Immature natural killer cell (primary cell): ENCODE data around the gene SPTBN1. TPM values are rescaled to one million over a fixed set of nuclear protein-coding genes. Genes with fewer than 3 reads are reported as not detected.
A peak's percentile ranks its signal among the peaks of the same experiment; 100 is the strongest.

Experiments used
- DNase-seq, 3 donors: peaks; one replicate each; pipeline ENCODE4 v3.0.0; 2022; ENCODE audit warnings: mixed read lengths in 1 of 3
- H3K27ac Mint-ChIP-seq, 6 donors: one replicate each; pipeline ENCODE4 v1.8.0; 2020; ENCODE audit warnings: mixed read lengths in 6 of 6, mild to moderate bottlenecking in 5 of 6, inconsistent platforms in 4 of 6, moderate library complexity in 3 of 6
- H3K27me3 Mint-ChIP-seq, 3 donors: one replicate each; pipeline ENCODE4 v1.8.0; 2020 to 2021; ENCODE audit warnings: low read depth in 3 of 3, mild to moderate bottlenecking in 3 of 3, mixed read lengths in 3 of 3, moderate library complexity in 3 of 3, inconsistent platforms in 1 of 3
- H3K36me3 Mint-ChIP-seq, 3 donors: one replicate each; pipeline ENCODE4 v1.8.0; 2020; ENCODE audit warnings: mixed read lengths in 3 of 3, inconsistent platforms in 2 of 3, mild to moderate bottlenecking in 2 of 3
- H3K4me1 Mint-ChIP-seq, 2 donors: one replicate each; pipeline ENCODE4 v1.8.0; 2020; ENCODE audit warnings: inconsistent platforms in 2 of 2, mild to moderate bottlenecking in 2 of 2, mixed read lengths in 2 of 2, moderate library complexity in 1 of 2
- H3K4me3 Mint-ChIP-seq, 5 donors: one replicate each; pipeline ENCODE4 v1.8.0; 2020; ENCODE audit warnings: mild to moderate bottlenecking in 5 of 5, mixed read lengths in 5 of 5, inconsistent platforms in 3 of 5, moderate library complexity in 3 of 5
- H3K9me3 Mint-ChIP-seq, 6 donors: one replicate each; pipeline ENCODE4 v1.8.0; 2020; ENCODE audit warnings: mild to moderate bottlenecking in 6 of 6, mixed read lengths in 6 of 6, inconsistent platforms in 4 of 6, moderate library complexity in 3 of 6
- polyA plus RNA-seq, 3 donors: library from polyadenylated mRNA; unstranded; fragments of 300-500 nt; fragmentation: Illumina TruSeq; gene quantifications; one replicate each; pipeline ENCODE4 v1.2.3, GENCODE V29; 2021

The SPTBN1 gene
- polyA plus RNA-seq, 3 donors from 2014 or later: 0.41 to 57.5 (median 7.7) TPM

GRCh38 chr2:54539683-54540082 is 83.6 kb downstream of the SPTBN1 start:
- Mint-ChIP-seq H3K36me3 (no peaks in the 10 kb centered on the region), H3K27me3 (peaks cover 2 to 5% (median 4%) of the 10 kb centered on the region in 3 donors), H3K4me1 (no peaks in the 10 kb centered on the region), H3K9me3 (no peaks in the 10 kb centered on the region), H3K27ac (no peak overlapping the region), H3K4me3 (no peak overlapping the region)
- no peak for DNase-seq

- no peaks in the 10 kb centered on the region for H3K36me3 Mint-ChIP-seq
- no peak for DNase-seq
- H3K4me3 Mint-ChIP-seq: no peak overlapping the region
- no peaks in the 10 kb centered on the region for H3K9me3 Mint-ChIP-seq
- H3K4me1 Mint-ChIP-seq: no peaks in the 10 kb centered on the region
- H3K27me3 Mint-ChIP-seq: peaks cover 2 to 5% (median 2%) of the 10 kb centered on the region in 3 donors
- H3K27ac Mint-ChIP-seq: no peak overlapping the region
Measured at GRCh38 chr2:54540194-54540593, 84.1 kb downstream of the SPTBN1 start.

DNA sequence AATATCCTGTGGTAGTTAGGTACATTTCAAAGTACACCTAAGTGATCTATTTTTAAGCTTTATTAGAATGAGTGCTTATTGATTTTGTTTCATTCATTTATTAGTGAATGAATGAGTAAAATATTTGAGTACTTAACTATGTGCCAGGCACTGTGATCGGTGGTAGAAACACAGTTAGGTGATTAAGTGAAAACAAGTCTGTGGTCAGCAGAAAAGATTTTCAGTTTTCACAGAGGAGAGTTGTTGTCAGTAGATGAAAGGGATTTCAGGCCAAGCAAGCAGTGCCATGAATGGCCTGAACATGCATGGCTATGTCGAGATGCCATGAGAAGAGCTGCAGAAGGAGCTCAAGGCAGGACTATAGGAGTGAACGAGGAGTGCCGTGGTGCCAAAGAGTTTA is 85.9 kb downstream of the SPTBN1 start:
- Mint-ChIP-seq H3K4me1 (no peaks in the 10 kb centered on the region), H3K27ac (no peak overlapping the region), H3K36me3 (no peaks in the 10 kb centered on the region), H3K27me3 (peaks cover 2 to 5% (median 2%) of the 10 kb centered on the region in 3 donors), H3K9me3 (no peaks in the 10 kb centered on the region), H3K4me3 (no peak overlapping the region)
- DNase-seq: no peak

DNA sequence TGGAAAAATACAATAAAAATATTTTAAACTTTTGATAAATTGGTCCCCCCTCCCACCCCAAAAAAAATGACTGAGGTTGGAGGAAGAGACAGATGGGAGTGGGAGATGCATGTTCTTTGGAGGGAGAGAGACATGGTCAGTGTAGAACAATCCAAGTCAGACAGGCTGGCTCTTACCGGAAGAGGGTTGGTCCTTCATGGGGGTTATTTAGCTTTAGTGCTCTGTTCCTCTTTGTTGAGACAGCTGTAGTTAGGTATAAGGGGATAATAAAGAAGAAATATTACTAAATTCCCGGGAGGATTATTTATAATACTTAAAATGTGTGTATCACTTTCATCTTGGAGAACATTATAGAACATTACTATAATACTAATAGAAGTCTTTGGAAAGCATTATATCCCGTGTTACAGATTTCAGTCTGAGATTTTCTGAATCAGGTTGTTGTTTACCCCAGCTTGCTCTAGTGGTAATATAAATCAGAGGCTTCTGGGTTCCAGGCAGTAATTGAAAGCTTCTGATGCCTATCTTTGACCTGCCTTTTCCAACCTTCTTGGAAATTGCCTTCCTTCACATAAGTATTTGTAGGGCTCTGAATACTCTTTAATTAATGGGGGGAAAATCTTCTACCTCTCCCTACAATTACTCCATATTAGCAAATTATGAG is 87.7 kb downstream of the SPTBN1 start:
- peaks cover under 1 to 3% (median 2%) of the 10 kb centered on the region in 3 donors for H3K27me3 Mint-ChIP-seq
- no peaks in the 10 kb centered on the region for H3K36me3 Mint-ChIP-seq
- DNase-seq: no peak
- no peak overlapping the region for H3K27ac Mint-ChIP-seq
- no peaks in the 10 kb centered on the region for H3K4me1 Mint-ChIP-seq
- no peaks in the 10 kb centered on the region for H3K9me3 Mint-ChIP-seq
- no peak overlapping the region for H3K4me3 Mint-ChIP-seq

DNA sequence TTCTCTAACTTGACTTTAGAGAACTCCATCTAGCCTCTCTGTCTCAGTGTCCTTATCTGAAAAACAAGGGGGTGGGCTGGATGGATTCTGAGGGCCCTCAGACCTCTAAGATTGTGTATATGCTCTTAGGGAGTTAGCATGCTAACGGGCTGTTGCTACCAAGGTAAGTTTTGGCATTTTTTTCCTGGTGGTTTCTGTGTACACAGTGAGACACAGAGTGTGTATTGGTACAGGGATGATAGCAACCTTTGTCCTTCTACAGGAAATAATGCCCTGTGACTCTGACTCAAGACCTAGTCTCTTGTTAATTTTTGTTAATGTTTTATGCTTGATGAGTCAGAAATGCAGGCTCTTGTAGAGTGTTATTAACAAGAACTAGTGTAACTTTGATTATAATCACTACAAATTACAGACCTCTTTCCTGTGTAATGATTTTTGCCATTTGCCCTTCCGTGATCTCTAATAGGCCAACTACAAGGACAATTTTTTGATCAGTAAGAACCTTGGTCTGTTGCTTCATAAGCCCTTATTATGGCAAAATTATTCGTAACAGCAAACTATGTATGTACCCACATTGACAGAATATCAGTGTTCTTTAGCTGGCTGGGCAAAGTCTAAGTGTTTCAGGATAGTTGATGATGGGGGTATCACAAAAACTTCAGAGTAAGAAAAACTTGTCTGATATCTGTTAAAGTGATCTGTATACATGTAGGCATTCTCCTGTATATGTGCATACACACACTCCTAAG is 89.7 kb downstream of the SPTBN1 start:
- DNase-seq: no peak
- H3K9me3 Mint-ChIP-seq: no peaks in the 10 kb centered on the region
- H3K4me1 Mint-ChIP-seq: no peaks in the 10 kb centered on the region
- no peak overlapping the region for H3K27ac Mint-ChIP-seq
- H3K36me3 Mint-ChIP-seq: no peaks in the 10 kb centered on the region
- H3K27me3 Mint-ChIP-seq: peaks cover 0 to 5% (median 2%) of the 10 kb centered on the region in 3 donors
- H3K4me3 Mint-ChIP-seq: no peak overlapping the region

GRCh38 chr2:54546518-54546917 is 90.4 kb downstream of the SPTBN1 start:
- H3K36me3 Mint-ChIP-seq: no peaks in the 10 kb centered on the region
- DNase-seq: no peak
- no peak overlapping the region for H3K27ac Mint-ChIP-seq
- H3K4me3 Mint-ChIP-seq: no peak overlapping the region
- H3K27me3 Mint-ChIP-seq: peaks cover 0 to 5% (median 2%) of the 10 kb centered on the region in 3 donors
- no peaks in the 10 kb centered on the region for H3K4me1 Mint-ChIP-seq
- no peaks in the 10 kb centered on the region for H3K9me3 Mint-ChIP-seq

- peaks cover 0 to 5% (median 2%) of the 10 kb centered on the region in 3 donors for H3K27me3 Mint-ChIP-seq
Measured at GRCh38 chr2:54546923-54547720, 91.0 kb downstream of the SPTBN1 start.

GRCh38 chr2:54549430-54549829 is 93.3 kb downstream of the SPTBN1 start:
- H3K36me3 Mint-ChIP-seq: no peaks in the 10 kb centered on the region
- no peak overlapping the region for H3K27ac Mint-ChIP-seq

More at GRCh38 chr2:54546923-54547720, 91.0 kb downstream of the SPTBN1 start:
- peak overlapping the region in 1 of 6 donors; percentile 8 for H3K27ac Mint-ChIP-seq
- H3K9me3 Mint-ChIP-seq: no peaks in the 10 kb centered on the region
- no peak for DNase-seq
- H3K36me3 Mint-ChIP-seq: no peaks in the 10 kb centered on the region
- no peaks in the 10 kb centered on the region for H3K4me1 Mint-ChIP-seq
- H3K4me3 Mint-ChIP-seq: no peak overlapping the region

DNA sequence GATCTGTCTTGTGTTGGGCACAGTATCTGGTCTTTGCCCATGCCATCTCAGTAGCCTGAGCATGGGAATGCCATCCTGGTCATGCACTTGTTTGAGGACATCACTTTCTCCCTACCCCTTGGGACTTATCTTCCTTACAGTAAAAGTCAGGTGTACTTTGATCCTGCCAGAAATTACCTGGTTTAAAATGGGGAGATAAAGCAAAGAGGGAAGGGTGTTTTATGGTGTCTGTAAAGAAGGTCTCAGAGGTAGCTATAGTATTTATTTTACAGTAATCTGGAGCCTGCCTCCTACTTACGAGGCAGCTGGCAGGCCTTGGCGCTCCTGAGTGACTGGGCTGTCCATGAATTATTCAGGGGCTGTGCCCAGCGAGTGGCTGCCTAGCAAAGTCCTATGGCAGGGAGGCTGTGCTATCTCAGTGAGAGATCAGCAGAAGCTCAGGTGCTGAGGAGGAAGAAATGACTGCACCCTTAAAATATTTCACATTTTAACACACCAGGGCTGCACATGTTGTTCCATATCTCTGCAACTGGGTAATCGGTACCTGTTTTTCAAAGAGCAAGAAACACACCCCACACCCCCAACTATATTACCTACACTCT is 93.9 kb downstream of the SPTBN1 start:
- DNase-seq: no peak
- H3K9me3 Mint-ChIP-seq: no peaks in the 10 kb centered on the region
- no peak overlapping the region for H3K4me3 Mint-ChIP-seq
- no peaks in the 10 kb centered on the region for H3K4me1 Mint-ChIP-seq
- no peak overlapping the region for H3K27ac Mint-ChIP-seq
- H3K36me3 Mint-ChIP-seq: no peaks in the 10 kb centered on the region
- H3K27me3 Mint-ChIP-seq: peaks cover 0 to 8% (median 5%) of the 10 kb centered on the region in 3 donors

More at GRCh38 chr2:54549430-54549829, 93.3 kb downstream of the SPTBN1 start:
- Mint-ChIP-seq H3K9me3 (no peaks in the 10 kb centered on the region), H3K4me1 (no peaks in the 10 kb centered on the region), H3K27me3 (peaks cover 0 to 8% (median 5%) of the 10 kb centered on the region in 3 donors), H3K4me3 (no peak overlapping the region)
- no peak for DNase-seq

DNA sequence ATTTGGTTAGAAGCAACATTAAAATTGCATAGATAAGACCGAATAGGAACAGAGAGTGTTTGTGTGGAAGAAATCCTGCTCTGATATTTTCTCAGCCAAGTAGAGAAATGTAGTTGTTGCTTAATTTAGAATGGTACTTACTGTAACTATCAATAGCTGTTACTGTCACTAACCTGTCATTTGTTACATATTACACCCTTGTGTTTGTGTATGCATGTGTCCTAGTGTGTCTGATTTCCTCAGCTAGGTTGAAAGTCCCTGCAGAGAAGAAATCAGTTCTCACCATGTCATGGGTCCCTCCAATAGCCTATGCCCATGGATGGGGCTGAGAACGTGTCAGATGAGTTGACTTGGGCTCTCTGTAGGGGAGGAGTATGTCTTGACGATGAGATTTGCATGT is 94.4 kb downstream of the SPTBN1 start:
- no peaks in the 10 kb centered on the region for H3K9me3 Mint-ChIP-seq
- no peak for DNase-seq
- H3K27me3 Mint-ChIP-seq: peaks cover 2 to 8% (median 5%) of the 10 kb centered on the region in 3 donors
- H3K4me3 Mint-ChIP-seq: no peak overlapping the region
- H3K4me1 Mint-ChIP-seq: no peaks in the 10 kb centered on the region
- no peak overlapping the region for H3K27ac Mint-ChIP-seq
- H3K36me3 Mint-ChIP-seq: no peaks in the 10 kb centered on the region

- Mint-ChIP-seq H3K27ac (no peak overlapping the region), H3K4me3 (no peak overlapping the region), H3K36me3 (no peaks in the 10 kb centered on the region), H3K4me1 (no peaks in the 10 kb centered on the region), H3K27me3 (peaks cover 2 to 8% (median 7%) of the 10 kb centered on the region in 3 donors), H3K9me3 (no peaks in the 10 kb centered on the region)
- DNase-seq: no peak
Measured at GRCh38 chr2:54551123-54551756, 95.1 kb downstream of the SPTBN1 start.

GRCh38 chr2:54553075-54553474 is 96.9 kb downstream of the SPTBN1 start:
- Mint-ChIP-seq H3K27ac (no peak overlapping the region), H3K9me3 (no peaks in the 10 kb centered on the region), H3K27me3 (peaks cover 2 to 8% (median 7%) of the 10 kb centered on the region in 3 donors), H3K4me3 (no peak overlapping the region), H3K4me1 (peaks cover 7 to 15% of the 10 kb centered on the region in 2 donors), H3K36me3 (no peaks in the 10 kb centered on the region)
- DNase-seq: no peak

GRCh38 chr2:54553775-54554174 is 97.6 kb downstream of the SPTBN1 start:
- Mint-ChIP-seq H3K4me3 (no peak overlapping the region), H3K4me1 (peaks cover 7 to 16% of the 10 kb centered on the region in 2 donors), H3K27me3 (peaks cover 6 to 8% (median 7%) of the 10 kb centered on the region in 3 donors), H3K9me3 (no peaks in the 10 kb centered on the region), H3K36me3 (no peaks in the 10 kb centered on the region), H3K27ac (no peak overlapping the region)
- DNase-seq: no peak
